NOMO-1 (cell line): Measurements from ENCODE around the gene SYTL2.
"Not testable (repeated sequence)": the region's sequence is repeated elsewhere in the genome, so short reads cannot be mapped to it uniquely, and the experiment has no call there.

Experiments used
- DNase-seq, 2 experiments: peaks; one replicate each; lab custom pipeline; 2025; ENCODE audit not compliant: unreplicated experiment in 2 of 2; lab: John Stamatoyannopoulos, UW

The SYTL2 gene

DNA sequence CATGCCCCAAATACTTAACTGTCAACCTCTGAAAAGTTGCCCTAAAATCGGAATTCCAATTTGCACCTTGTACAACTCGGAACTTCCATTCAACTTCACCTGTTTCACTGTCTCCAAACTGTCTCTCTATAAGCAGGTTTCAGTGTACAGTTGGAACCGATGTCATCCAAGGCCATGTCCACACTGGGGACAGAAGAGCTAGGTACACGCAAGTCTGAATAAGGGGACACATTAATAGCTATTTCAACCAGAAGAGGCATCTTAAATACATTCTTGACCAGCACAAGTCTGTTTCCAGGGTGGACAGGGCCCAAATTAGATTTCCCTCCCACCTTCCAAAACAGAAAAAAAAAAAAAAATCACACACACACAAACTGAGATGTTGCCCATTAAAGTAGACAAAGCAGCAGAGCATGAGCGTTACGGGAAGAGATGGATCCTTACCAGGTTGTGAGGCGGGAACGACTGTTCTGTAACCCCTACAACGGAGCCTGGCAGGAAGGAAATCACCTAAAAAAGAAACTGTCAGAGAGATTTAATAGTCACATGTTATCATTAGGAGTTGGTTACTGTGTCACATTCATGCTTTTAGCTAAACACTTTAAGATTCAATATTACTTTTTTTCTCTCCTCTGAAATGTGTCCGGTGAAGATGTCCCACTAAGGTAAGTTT, 147.7 kb downstream of the SYTL2 start:
- peak in 1 of 2 experiments; percentile 10 for DNase-seq

DNA sequence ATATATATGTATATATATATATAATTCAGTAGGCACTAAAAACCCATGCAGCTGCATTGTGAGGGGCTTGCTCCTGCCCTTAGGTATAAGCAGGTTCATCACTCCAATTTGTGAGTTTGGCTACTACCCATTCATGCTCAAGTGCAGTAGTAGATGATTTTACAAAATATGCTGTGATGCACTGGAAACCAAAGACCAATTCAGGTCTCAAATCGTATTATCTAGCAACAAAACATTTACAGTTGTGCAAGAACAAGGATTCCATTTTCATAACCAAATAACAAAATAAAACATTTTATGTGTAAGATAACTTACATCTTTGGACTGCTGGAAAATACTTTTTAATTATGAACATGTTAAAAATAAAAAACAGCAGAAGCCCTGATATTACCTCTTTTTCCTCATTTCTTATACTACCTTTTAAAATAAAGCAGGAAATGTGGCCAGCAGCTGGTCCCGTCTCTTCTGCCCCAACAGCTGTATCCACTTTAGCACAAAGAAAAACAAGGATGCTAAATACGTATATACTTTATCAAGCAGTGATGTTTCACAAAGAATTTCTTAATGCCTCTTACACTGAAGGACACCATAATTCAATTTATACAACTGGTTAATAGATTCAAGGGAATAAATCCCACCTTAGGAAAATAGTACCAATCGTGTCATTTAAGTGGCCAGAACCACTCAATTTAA, 148.8 kb downstream of the SYTL2 start:
- DNase-seq: no peak

- no peak for DNase-seq
Measured at GRCh38 chr11:85658180-85658579, 152.8 kb downstream of the SYTL2 start.

GRCh38 chr11:85656777-85657176, 154.2 kb downstream of the SYTL2 start:
- DNase-seq: no peak

- DNase-seq: not testable (repeated sequence)
Measured at GRCh38 chr11:85654343-85654742, 156.6 kb downstream of the SYTL2 start.

- DNase-seq: peak; percentile 14 to 79
Measured at GRCh38 chr11:85652786-85653447, 158.0 kb downstream of the SYTL2 start.

DNA sequence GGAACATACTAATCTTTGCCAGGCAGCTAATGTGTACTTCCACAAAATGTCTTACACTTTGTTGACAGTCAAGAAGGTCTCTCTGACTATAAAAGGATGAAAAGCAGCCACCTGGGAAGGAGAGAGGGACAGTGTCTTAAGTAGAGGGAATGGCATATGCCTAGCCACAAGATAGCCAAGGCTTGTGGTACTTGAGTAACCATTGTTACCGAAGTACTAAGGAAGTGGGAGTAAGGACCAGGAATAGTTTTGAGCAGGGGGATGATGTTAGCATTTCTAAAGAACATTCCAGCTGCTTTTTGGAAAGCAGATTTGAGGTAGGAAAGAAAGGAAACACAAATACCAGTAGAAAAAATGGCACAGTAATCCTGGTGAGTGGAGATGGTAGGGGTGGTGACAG, 159.8 kb downstream of the SYTL2 start:
- no peak for DNase-seq

GRCh38 chr11:85647604-85648299, 163.2 kb downstream of the SYTL2 start, which contains the start of gene TMEM126A:
TMEM126A (plus strand) TSS chr11:85647967; CDS start chr11:85650256, 2,289 bp downstream.
- peak; percentile 92 to 93 for DNase-seq

GRCh38 chr11:85647078-85647477, 163.9 kb downstream of the SYTL2 start:
- DNase-seq: no peak
